Ovary (tissue), 3 donors: ENCODE data around the gene ENGASE.

Experiments
- POLR2A ChIP-seq: fragments of 450-650 bp; IDR thresholded peaks from one replicate; pipeline ENCODE4 v1.6.1; 2017; ENCODE audit warnings: antibody characterized with exemption, mild to moderate bottlenecking, moderate library complexity
- TF ChIP-seq, protein P1 (sequence below), 3 donors: fragments of 450-650 bp in 2 of 3; fragments of 200-600 bp in 1 of 3; IDR thresholded peaks; one replicate each; pipeline versions ENCODE4 v1.5.1 to v1.8.0; 2016 to 2022; ENCODE audit warnings: antibody characterized with exemption in 3 of 3, mild to moderate bottlenecking in 1 of 3
- donor health status: DM: no; HTN: no; CAD: no.

DNA sequence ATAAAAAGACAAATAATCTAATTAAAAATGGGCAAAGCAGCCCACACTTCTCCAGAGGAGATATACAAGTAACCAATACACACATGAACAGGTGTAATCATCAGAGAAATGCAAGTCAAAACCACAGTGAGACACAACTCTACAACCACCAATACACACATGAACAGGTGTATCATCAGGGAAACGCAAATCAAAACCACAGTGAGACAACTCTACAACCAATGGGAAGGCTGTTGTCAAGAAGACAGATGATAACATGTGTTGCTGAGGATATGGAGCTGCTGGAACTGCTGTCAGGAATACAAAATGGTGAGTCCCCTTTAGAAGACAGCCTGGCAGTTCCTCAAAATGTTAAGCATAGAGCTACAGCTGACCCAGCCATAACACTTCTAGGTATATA lies 22.5 kb upstream of the ENGASE start:
- TF ChIP-seq, protein P1, sequence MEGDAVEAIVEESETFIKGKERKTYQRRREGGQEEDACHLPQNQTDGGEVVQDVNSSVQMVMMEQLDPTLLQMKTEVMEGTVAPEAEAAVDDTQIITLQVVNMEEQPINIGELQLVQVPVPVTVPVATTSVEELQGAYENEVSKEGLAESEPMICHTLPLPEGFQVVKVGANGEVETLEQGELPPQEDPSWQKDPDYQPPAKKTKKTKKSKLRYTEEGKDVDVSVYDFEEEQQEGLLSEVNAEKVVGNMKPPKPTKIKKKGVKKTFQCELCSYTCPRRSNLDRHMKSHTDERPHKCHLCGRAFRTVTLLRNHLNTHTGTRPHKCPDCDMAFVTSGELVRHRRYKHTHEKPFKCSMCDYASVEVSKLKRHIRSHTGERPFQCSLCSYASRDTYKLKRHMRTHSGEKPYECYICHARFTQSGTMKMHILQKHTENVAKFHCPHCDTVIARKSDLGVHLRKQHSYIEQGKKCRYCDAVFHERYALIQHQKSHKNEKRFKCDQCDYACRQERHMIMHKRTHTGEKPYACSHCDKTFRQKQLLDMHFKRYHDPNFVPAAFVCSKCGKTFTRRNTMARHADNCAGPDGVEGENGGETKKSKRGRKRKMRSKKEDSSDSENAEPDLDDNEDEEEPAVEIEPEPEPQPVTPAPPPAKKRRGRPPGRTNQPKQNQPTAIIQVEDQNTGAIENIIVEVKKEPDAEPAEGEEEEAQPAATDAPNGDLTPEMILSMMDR (IDR thresholded peaks at IDR 0.05): no peak
- no peak for TF ChIP-seq POLR2A
